Measurements from ENCODE around the gene TICAM1. TPM values are rescaled to one million over a fixed set of nuclear protein-coding genes. Genes with fewer than 3 reads are reported as not detected.

TICAM1 gene
- total and polyA plus RNA-seq, 4 experiments from 2014 or later = 2.2 to 18.1 (median 17.0) TPM

GRCh38 chr19:4816950-4817278 lies 14.6 kb downstream of the TICAM1 start:
- H3K27ac Mint-ChIP-seq = peak overlapping the region in 1 of 7 donors; percentile 13
- Histone ChIP-seq H3K4me3 (ENCODE audit: low read length in 2 of 2) (no peak overlapping the region), H3K9me3 (ENCODE audit: control insufficient read depth in 1 of 2, low read length in 2 of 2) (no peaks in the 10 kb centered on the region), H3K4me1 (ENCODE audit: insufficient read depth, low read length) (peaks cover 8% of the 10 kb centered on the region), H3K36me3 (ENCODE audit: insufficient read depth, low read length) (peaks cover 4% of the 10 kb centered on the region), H3K27ac (ENCODE audit: low read depth, low read length) (no peak overlapping the region), H3K27me3 (ENCODE audit: insufficient read depth, low read length) (no peaks in the 10 kb centered on the region)
- H3K4me1 Mint-ChIP-seq = peaks cover 8 to 15% (median 13%) of the 10 kb centered on the region in 4 donors
- no peak for DNase-seq
- ChIA-PET POLR2A (ENCODE audit: partially characterized antibody) (interaction anchor here (1.0 to 1.1 kb wide), 2 partner anchors 15 to 95 kb away, joined by 3 to 4 read pairs; partner anchors contain the start of gene TICAM1), CTCF (ENCODE audit: partially characterized antibody) (interaction anchor here (1.2 to 3.1 kb wide), 3 partner anchors 14 to 37 kb away, joined by 3 to 10 read pairs (median 6); no protein-coding TSS in a partner anchor)
- peaks cover 12 to 24% of the 10 kb centered on the region in 2 donors for H3K36me3 Mint-ChIP-seq
- H3K4me3 Mint-ChIP-seq = no peak overlapping the region
- no peaks in the 10 kb centered on the region for H3K27me3 Mint-ChIP-seq
- peaks cover 0 to 1% (median 0%) of the 10 kb centered on the region in 8 donors for H3K9me3 Mint-ChIP-seq
- intact Hi-C loops (cut with micrococcal nuclease) = no loop called here

- DNase-seq = no peak
- ChIA-PET CTCF (ENCODE audit: partially characterized antibody) (interaction anchor here (1.3 to 3.1 kb wide), 2 partner anchors 14 to 35 kb away, joined by 3 to 10 read pairs; no protein-coding TSS in a partner anchor), POLR2A (ENCODE audit: partially characterized antibody) (interaction anchor here (1.0 to 1.1 kb wide), 2 partner anchors 15 to 96 kb away, joined by 3 to 4 read pairs; partner anchors contain the start of gene TICAM1)
- Histone ChIP-seq H3K27me3 (ENCODE audit: insufficient read depth, low read length) (no peaks in the 10 kb centered on the region), H3K27ac (ENCODE audit: low read depth, low read length) (no peak overlapping the region), H3K4me3 (ENCODE audit: low read length in 2 of 2) (peak overlapping the region in 1 of 2 donors; percentile 16), H3K4me1 (ENCODE audit: insufficient read depth, low read length) (peaks cover 8% of the 10 kb centered on the region), H3K9me3 (ENCODE audit: control insufficient read depth in 1 of 2, low read length in 2 of 2) (no peaks in the 10 kb centered on the region), H3K36me3 (ENCODE audit: insufficient read depth, low read length) (peaks cover 4% of the 10 kb centered on the region)
- Mint-ChIP-seq H3K4me3 (no peak overlapping the region), H3K9me3 (peaks cover 0 to 1% (median 0%) of the 10 kb centered on the region in 8 donors), H3K36me3 (peaks cover 10 to 24% of the 10 kb centered on the region in 2 donors), H3K4me1 (peaks cover 11 to 20% (median 14%) of the 10 kb centered on the region in 4 donors), H3K27me3 (no peaks in the 10 kb centered on the region), H3K27ac (peak overlapping the region in 1 of 7 donors; percentile 13)
- intact Hi-C loops (cut with micrococcal nuclease) = no loop called here
Observed at GRCh38 chr19:4816202-4816949, 15.1 kb downstream of the TICAM1 start.

GRCh38 chr19:4815426-4816201 lies 15.9 kb downstream of the TICAM1 start:
- Histone ChIP-seq H3K36me3 (ENCODE audit: insufficient read depth, low read length) (peaks cover 4% of the 10 kb centered on the region), H3K27ac (ENCODE audit: low read depth, low read length) (no peak overlapping the region), H3K27me3 (ENCODE audit: insufficient read depth, low read length) (no peaks in the 10 kb centered on the region), H3K4me3 (ENCODE audit: low read length in 2 of 2) (peak overlapping the region in 1 of 2 donors; percentile 16), H3K4me1 (ENCODE audit: insufficient read depth, low read length) (peaks cover 8% of the 10 kb centered on the region), H3K9me3 (ENCODE audit: control insufficient read depth in 1 of 2, low read length in 2 of 2) (no peaks in the 10 kb centered on the region)
- Mint-ChIP-seq H3K27me3 (no peaks in the 10 kb centered on the region), H3K36me3 (peaks cover 7 to 22% of the 10 kb centered on the region in 2 donors), H3K27ac (peak overlapping the region; percentile 43 to 94 (median 88)), H3K4me1 (peaks cover 9 to 21% (median 13%) of the 10 kb centered on the region in 4 donors), H3K4me3 (peak overlapping the region; percentile 55 to 85 (median 80)), H3K9me3 (peaks cover 0 to 1% (median 0%) of the 10 kb centered on the region in 8 donors)
- ChIA-PET CTCF (ENCODE audit: partially characterized antibody) (interaction anchor here (2.1 kb wide), 1 partner anchor 25 kb away, joined by 9 read pairs; the partner anchor contains the start of gene FEM1A), POLR2A (ENCODE audit: partially characterized antibody) (interaction anchor here (1.0 to 1.1 kb wide), 2 partner anchors 16 to 96 kb away, joined by 3 to 4 read pairs; partner anchors contain the start of gene TICAM1)
- intact Hi-C loops (cut with micrococcal nuclease) = loop anchor here (1.0 kb wide), 1 partner anchor 24 kb away; the partner anchor contains the start of gene FEM1A
- DNase-seq = peak; percentile 60 to 76 (median 68)

- no peak for DNase-seq
- Mint-ChIP-seq H3K27ac (peak overlapping the region in 4 of 7 donors; percentile 66 to 94 (median 92)), H3K36me3 (peaks cover 7 to 20% of the 10 kb centered on the region in 2 donors), H3K4me3 (peak overlapping the region in 3 of 8 donors; percentile 78 to 85 (median 78)), H3K4me1 (peaks cover 9 to 22% (median 13%) of the 10 kb centered on the region in 4 donors), H3K27me3 (no peaks in the 10 kb centered on the region), H3K9me3 (peaks cover 0 to 1% (median 0%) of the 10 kb centered on the region in 8 donors)
- Histone ChIP-seq H3K4me1 (ENCODE audit: insufficient read depth, low read length) (peaks cover 8% of the 10 kb centered on the region), H3K27me3 (ENCODE audit: insufficient read depth, low read length) (no peaks in the 10 kb centered on the region), H3K4me3 (ENCODE audit: low read length in 2 of 2) (no peak overlapping the region), H3K9me3 (ENCODE audit: control insufficient read depth in 1 of 2, low read length in 2 of 2) (no peaks in the 10 kb centered on the region), H3K36me3 (ENCODE audit: insufficient read depth, low read length) (peaks cover 4% of the 10 kb centered on the region), H3K27ac (ENCODE audit: low read depth, low read length) (no peak overlapping the region)
- CTCF ChIA-PET (ENCODE audit: partially characterized antibody) = interaction anchor here (2.1 to 12.3 kb wide), 4 partner anchors 10 to 37 kb away, joined by 7 to 396 read pairs (median 74); partner anchors contain the start of genes FEM1A and TICAM1
- POLR2A ChIA-PET (ENCODE audit: partially characterized antibody) = no interaction called here
- intact Hi-C loops (cut with micrococcal nuclease) = loop anchor here (1.0 kb wide), 1 partner anchor 24 kb away; the partner anchor contains the start of gene FEM1A
Observed at GRCh38 chr19:4814625-4815425, 16.7 kb downstream of the TICAM1 start.

- H3K36me3 ChIP-seq (ENCODE audit: insufficient read depth, low read length) = peaks cover 1% of the 10 kb centered on the region
- Mint-ChIP-seq H3K9me3 (peaks cover 0 to 1% (median 0%) of the 10 kb centered on the region in 8 donors), H3K4me1 (peaks cover 12 to 25% (median 14%) of the 10 kb centered on the region in 4 donors), H3K36me3 (peaks cover 2 to 3% of the 10 kb centered on the region in 2 donors), H3K27me3 (no peaks in the 10 kb centered on the region), H3K27ac (peak overlapping the region in 3 of 7 donors; percentile 25 to 83 (median 57)), H3K4me3 (peak overlapping the region in 2 of 8 donors; percentile 3 to 20)
- CTCF ChIA-PET (ENCODE audit: partially characterized antibody) = interaction anchor here (0.6 to 12.3 kb wide), 14 partner anchors 15 to 222 kb away, joined by 3 to 396 read pairs (median 8); partner anchors contain the start of genes KDM4B, PLIN3 and TICAM1
- intact Hi-C loops (cut with micrococcal nuclease) = loop anchor here (1.0 kb wide), 2 partner anchors 20 to 100 kb away; partner anchors contain the start of gene TICAM1
- no peaks in the 10 kb centered on the region for H3K9me3 ChIP-seq (ENCODE audit: control insufficient read depth in 1 of 2, low read length in 2 of 2)
- POLR2A ChIA-PET (ENCODE audit: partially characterized antibody) = interaction anchor here (1.5 to 1.6 kb wide), 2 partner anchors 40 to 100 kb away, joined by 3 to 6 read pairs; no protein-coding TSS in a partner anchor
- no peak overlapping the region for H3K27ac ChIP-seq (ENCODE audit: low read depth, low read length)
- H3K4me3 ChIP-seq (ENCODE audit: low read length in 2 of 2) = no peak overlapping the region
- no peaks in the 10 kb centered on the region for H3K27me3 ChIP-seq (ENCODE audit: insufficient read depth, low read length)
- DNase-seq = peak; percentile 74 to 84 (median 77)
- peaks cover 8% of the 10 kb centered on the region for H3K4me1 ChIP-seq (ENCODE audit: insufficient read depth, low read length)
Observed at GRCh38 chr19:4811328-4812131, 20.0 kb downstream of the TICAM1 start.

Data from CD4-positive, alpha-beta memory T cell (primary cell).